D721Med (cell line): Measurements from ENCODE around the gene HTR7.

Source experiments
- DNase-seq: peaks from one replicate; pipeline ENCODE4 v3.0.0; 2011; ENCODE audit warnings: low spot score; ENCODE audit not compliant: insufficient read length
- FAIRE-seq: peaks from 2 replicates; lab custom pipeline; 2011; peaks lifted over from hg19 to GRCh38; lab: Jason Lieb, UNC
- TF ChIP-seq, protein P1 (sequence below): IDR thresholded peaks from 2 replicates; pipeline ENCODE4 v1.5.1; 2012; ENCODE audit warnings: mild to moderate bottlenecking, control low read depth; ENCODE audit not compliant: insufficient read depth; ENCODE audit errors: missing control alignments

HTR7 gene

DNA sequence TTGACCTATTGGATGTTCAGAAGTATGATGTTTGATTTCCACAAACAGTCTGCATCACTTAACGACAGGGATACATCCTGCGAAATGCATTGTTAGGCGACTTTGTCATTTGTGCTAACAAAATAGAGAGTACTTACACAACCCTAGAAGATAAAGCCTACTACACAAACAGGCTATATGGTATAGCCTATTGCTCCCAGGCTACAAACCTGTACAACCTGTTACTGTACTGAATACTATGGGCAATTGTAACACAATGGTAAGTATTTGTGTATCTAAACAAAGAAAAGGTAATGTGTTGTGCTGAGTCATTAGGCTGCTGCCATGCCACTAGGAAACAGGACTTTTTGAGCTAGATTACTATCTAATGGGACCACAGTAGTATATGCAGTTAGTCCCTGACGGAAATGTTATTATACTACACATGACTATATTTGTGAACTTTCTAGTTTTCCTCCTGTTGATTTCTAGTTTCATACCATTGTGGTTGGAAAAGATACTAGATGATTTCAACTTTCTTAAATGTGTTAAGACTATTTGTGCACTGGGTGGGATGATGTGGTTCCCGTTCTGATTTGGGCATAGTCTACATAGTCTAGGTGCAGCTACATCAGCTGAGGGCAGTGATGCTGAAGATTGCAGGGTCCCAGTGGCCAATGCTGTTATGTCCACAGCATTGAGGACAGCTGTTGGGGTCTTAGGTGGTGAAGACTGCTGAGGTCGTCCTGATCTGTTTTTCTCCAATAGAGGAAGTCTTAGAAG, 161.7 kb downstream of the HTR7 start:
- no peak for DNase-seq
- TF ChIP-seq, protein P1, sequence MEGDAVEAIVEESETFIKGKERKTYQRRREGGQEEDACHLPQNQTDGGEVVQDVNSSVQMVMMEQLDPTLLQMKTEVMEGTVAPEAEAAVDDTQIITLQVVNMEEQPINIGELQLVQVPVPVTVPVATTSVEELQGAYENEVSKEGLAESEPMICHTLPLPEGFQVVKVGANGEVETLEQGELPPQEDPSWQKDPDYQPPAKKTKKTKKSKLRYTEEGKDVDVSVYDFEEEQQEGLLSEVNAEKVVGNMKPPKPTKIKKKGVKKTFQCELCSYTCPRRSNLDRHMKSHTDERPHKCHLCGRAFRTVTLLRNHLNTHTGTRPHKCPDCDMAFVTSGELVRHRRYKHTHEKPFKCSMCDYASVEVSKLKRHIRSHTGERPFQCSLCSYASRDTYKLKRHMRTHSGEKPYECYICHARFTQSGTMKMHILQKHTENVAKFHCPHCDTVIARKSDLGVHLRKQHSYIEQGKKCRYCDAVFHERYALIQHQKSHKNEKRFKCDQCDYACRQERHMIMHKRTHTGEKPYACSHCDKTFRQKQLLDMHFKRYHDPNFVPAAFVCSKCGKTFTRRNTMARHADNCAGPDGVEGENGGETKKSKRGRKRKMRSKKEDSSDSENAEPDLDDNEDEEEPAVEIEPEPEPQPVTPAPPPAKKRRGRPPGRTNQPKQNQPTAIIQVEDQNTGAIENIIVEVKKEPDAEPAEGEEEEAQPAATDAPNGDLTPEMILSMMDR, result no peak
- FAIRE-seq, result no peak
